Fibroblast of mammary gland (primary cell): ENCODE measurements around the gene AEBP2.

Source experiments
- DNase-seq: peaks from one replicate; pipeline ENCODE4 v3.0.0-alpha.2; 2010; ENCODE audit warnings: low read depth
- H3K4me3 ChIP-seq: 2 replicates; pipeline ENCODE4 v1.5.1; 2011; ENCODE audit warnings: low read depth, mild to moderate bottlenecking, low read length, moderate library complexity; ENCODE audit not compliant: control insufficient read depth
- TF ChIP-seq, protein P1 (sequence below): conservative IDR thresholded peaks from 2 replicates; pipeline ENCODE4 v1.5.1; 2011; ENCODE audit warnings: low read depth, low read length, inconsistent platforms; ENCODE audit not compliant: control insufficient read depth, insufficient read depth

The AEBP2 gene

DNA sequence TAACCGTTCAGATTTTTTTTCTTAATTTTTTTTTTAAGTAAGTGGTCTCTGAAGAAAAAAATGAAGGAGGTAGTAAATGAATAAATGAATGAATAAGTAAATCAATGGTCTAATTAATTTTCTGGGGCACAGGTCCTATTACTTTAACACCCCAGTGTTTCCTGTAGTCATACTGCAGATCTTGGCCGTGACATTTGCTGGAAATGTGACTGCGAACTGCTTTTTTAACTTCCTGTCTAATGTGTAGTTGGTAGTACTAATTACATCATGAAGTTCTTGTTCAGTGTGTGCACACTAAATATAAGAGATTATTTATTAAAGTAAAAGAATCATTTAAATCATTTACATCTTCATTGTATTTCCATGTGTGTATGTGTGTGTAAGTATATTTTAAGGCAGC is 45.4 kb downstream of the AEBP2 start:
- DNase-seq = no peak
- no peak overlapping the region for H3K4me3 ChIP-seq
- TF ChIP-seq, protein P1, sequence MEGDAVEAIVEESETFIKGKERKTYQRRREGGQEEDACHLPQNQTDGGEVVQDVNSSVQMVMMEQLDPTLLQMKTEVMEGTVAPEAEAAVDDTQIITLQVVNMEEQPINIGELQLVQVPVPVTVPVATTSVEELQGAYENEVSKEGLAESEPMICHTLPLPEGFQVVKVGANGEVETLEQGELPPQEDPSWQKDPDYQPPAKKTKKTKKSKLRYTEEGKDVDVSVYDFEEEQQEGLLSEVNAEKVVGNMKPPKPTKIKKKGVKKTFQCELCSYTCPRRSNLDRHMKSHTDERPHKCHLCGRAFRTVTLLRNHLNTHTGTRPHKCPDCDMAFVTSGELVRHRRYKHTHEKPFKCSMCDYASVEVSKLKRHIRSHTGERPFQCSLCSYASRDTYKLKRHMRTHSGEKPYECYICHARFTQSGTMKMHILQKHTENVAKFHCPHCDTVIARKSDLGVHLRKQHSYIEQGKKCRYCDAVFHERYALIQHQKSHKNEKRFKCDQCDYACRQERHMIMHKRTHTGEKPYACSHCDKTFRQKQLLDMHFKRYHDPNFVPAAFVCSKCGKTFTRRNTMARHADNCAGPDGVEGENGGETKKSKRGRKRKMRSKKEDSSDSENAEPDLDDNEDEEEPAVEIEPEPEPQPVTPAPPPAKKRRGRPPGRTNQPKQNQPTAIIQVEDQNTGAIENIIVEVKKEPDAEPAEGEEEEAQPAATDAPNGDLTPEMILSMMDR = no peak

DNA sequence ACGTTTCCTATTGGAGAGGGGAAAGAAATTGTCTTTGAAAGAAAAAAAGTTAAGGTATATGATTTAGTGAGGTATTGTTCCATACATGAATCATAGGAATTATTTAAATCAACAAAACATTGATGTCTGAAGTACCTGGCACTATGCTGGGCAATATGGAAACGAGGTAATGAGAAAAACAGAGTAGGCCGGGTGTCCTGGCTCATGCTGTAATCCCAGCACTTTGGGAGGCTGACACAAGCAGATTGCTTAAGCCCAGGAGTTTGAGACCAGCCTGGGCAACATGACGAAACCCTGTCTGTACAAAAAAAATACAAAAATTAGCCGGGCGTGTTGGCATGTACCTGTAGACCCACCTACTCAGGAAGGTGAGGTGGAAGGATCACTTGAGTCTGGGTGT is 45.9 kb downstream of the AEBP2 start:
- TF ChIP-seq, protein P1 = no peak
- no peak for DNase-seq
- no peak overlapping the region for H3K4me3 ChIP-seq

DNA sequence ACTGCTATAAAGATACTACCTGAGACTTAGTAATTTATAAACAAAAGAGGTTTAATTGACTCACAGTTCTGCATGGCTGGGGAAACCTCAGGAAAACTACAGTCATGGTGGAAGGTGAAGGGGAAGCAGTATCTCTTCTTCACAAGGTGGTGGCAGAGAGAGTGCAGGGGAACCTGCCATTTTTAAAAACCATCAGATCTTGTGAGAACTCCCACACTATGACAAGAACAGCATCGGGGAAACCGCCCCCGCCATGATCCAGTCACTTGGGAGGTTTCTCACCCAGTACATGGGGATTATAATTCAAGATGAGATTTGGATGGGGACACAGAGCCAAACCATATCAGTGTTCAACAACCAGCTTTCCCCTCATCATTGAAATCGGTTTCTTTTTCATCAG is 49.9 kb downstream of the AEBP2 start:
- no peak overlapping the region for H3K4me3 ChIP-seq
- TF ChIP-seq, protein P1 = no peak
- no peak for DNase-seq

DNA sequence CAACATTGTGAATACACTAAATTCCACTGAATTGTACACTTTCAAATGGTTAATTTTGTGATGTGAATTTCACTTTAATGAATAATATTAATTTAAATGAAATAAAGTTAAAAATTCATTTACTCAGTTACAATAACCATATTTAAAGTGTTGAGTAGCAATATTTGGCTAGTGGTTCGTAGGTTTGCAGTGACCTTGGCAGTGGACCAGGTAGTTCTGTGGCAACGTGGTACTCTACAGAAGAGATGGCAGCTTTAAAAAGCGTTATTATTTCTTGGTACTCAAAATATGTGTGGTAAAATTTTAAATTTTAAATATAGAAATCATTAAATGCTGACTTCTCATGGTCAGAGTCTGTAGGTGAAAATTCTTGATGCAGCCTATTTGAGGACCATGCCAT is 51.6 kb downstream of the AEBP2 start:
- TF ChIP-seq, protein P1 = no peak
- DNase-seq = no peak
- no peak overlapping the region for H3K4me3 ChIP-seq

DNA sequence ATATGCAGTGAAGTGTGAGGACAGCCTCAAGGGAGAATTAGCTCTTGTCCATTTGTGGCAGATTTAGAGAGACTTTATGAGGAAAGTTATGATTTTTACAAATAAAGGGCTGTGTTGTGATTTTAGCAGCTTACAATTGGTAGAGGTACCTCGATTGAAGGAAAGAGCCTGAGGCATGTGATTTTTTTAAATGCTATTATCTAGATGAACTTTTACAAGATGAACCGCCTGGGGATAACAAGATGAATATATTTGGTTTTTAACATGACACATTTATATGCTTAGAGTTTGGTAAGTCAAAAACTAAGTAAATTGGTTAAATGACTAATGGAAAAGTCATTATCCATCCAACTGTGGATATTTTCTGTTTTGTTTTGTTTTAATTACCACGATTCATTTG is 52.6 kb downstream of the AEBP2 start:
- H3K4me3 ChIP-seq = no peak overlapping the region
- DNase-seq = no peak
- TF ChIP-seq, protein P1 = no peak

DNA sequence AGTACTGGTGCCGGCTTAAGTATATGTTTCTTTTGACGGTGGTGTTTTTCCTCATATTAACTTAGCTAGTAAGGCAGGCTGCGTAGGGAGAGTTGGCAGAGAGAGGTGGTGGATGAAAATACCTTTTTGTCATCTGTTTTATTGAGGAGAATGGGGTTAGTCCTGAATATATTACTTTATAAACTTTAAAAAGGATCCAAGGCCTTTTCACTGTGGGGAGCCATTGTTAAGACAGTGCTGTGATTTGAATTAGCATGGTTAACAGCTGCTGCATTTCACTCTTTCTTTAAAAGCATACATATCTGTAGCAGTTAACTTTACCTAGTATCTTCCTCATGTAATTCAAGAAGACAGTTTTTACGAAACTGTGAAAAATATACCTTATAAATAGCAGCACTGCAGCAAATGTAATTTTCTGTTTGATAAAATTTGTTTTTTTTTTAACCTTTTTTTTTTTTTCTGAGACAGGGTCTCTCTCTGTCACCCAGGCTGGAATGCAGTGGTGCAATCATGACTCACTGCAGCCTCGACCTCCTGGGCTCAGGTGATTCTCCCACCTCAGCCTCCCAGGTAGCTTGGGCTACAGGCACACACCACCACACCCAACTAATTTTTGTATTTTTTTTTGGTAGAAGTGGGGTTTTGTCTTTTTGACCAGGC is 57.1 kb downstream of the AEBP2 start:
- TF ChIP-seq, protein P1 = no peak
- no peak for DNase-seq
- no peak overlapping the region for H3K4me3 ChIP-seq

DNA sequence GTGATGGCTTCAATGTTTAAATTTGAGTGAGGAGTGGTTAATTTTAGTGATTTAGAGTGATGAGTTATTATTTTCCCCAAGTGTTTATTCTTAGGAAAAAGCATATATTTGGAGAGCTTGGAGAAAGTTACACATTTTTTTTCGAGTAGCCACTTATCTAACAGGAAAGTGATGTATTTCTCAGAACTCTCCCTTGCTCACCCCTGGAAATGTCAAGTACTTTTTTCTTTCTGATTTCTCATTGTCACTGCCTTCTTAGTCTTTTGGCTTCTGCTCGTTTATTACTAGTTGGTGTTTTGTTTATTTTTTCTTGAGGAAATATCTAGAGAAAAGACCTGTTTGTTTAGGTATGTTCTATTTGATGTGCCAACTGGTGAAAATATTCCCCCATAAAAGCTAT is 58.8 kb downstream of the AEBP2 start:
- no peak for DNase-seq
- H3K4me3 ChIP-seq = no peak overlapping the region
- TF ChIP-seq, protein P1 = no peak
